Hepatocyte (in vitro differentiated cells): ENCODE measurements around the gene TMEM14B. TPM values are rescaled to one million over a fixed set of nuclear protein-coding genes. Genes with fewer than 3 reads are reported as not detected.
A peak's percentile ranks its signal among the peaks of the same experiment; 100 is the strongest.

Experiments used
- DNase-seq: peaks from one replicate; pipeline ENCODE4 v3.0.0-alpha.2; 2016; ENCODE audit warnings: low spot score
- H2AFZ ChIP-seq: fragments of 200-600 bp; sonication (generic); 2 replicates; pipeline ENCODE4 v1.6.0; 2016; ENCODE audit warnings: antibody characterized with exemption, mild to moderate bottlenecking
- H3K27ac ChIP-seq: fragments of 200-600 bp; sonication (generic); 2 replicates; pipeline ENCODE4 v1.5.1; 2016; ENCODE audit warnings: mild to moderate bottlenecking
- H3K27me3 ChIP-seq: fragments of 200-600 bp; sonication (generic); 2 replicates; pipeline ENCODE4 v1.6.1; 2016
- H3K36me3 ChIP-seq: fragments of 200-600 bp; sonication (generic); replicated peaks from 2 replicates; pipeline ENCODE4 v1.5.1; 2016; ENCODE audit warnings: low read depth; ENCODE audit not compliant: insufficient read depth
- H3K4me1 ChIP-seq: fragments of 200-600 bp; sonication (generic); 2 replicates; pipeline ENCODE4 v1.5.1; 2016; ENCODE audit warnings: mild to moderate bottlenecking, moderate library complexity; ENCODE audit not compliant: insufficient read depth
- H3K4me2 ChIP-seq: fragments of 200-600 bp; sonication (generic); 2 replicates; pipeline ENCODE4 v1.6.0; 2016
- H3K4me3 ChIP-seq: fragments of 200-600 bp; sonication (generic); 2 replicates; pipeline ENCODE4 v1.5.1; 2016; ENCODE audit warnings: mild to moderate bottlenecking
- H3K79me2 ChIP-seq: fragments of 200-600 bp; sonication (generic); 2 replicates; pipeline ENCODE4 v1.6.0; 2017; ENCODE audit warnings: mild to moderate bottlenecking
- H3K9me2 ChIP-seq: fragments of 200-600 bp; sonication (generic); replicated peaks from 2 replicates; pipeline ENCODE4 v1.6.0; 2017; ENCODE audit warnings: mild to moderate bottlenecking; ENCODE audit not compliant: insufficient read depth
- H3K9me3 ChIP-seq: fragments of 200-600 bp; sonication (generic); 2 replicates; pipeline ENCODE4 v1.5.1; 2016; ENCODE audit warnings: low read depth, mild to moderate bottlenecking
- H4K20me1 ChIP-seq: fragments of 200-600 bp; sonication (generic); 2 replicates; pipeline ENCODE4 v1.6.0; 2016; ENCODE audit warnings: mild to moderate bottlenecking; ENCODE audit not compliant: insufficient read depth, poor library complexity, severe bottlenecking
- EZH2 ChIP-seq: fragments of 200-600 bp; sonication (generic); IDR thresholded peaks from 2 replicates; pipeline ENCODE4 v1.6.1; 2016; ENCODE audit warnings: antibody characterized with exemption, mild to moderate bottlenecking, borderline replicate concordance
- EZH2phosphoT487 ChIP-seq: fragments of 200-600 bp; sonication (generic); IDR thresholded peaks from one replicate; pipeline ENCODE4 v1.6.1; 2018; ENCODE audit warnings: antibody characterized with exemption, mild to moderate bottlenecking, low read depth, moderate library complexity; ENCODE audit not compliant: unreplicated experiment, severe bottlenecking
- WGBS: methylation state at CpG from one replicate; pipeline ENCODE4 v1.1.6; 2016; ENCODE audit warnings: low lambda C conversion rate; ENCODE audit errors: missing lambda C conversion rate; 5-methylcytosine and 5-hydroxymethylcytosine counted together
- polyA plus RNA-seq: library from polyadenylated mRNA; unstranded; fragments of >200 nt; fragmentation: Nextera tagmentation; extraction: Ambion mirVana; gene quantifications from 2 replicates; pipeline ENCODE4 v1.2.1, GENCODE V29; 2016
- total RNA-seq: library from RNA; depleted of rRNA; stranded (reverse); fragments of >200 nt; gene quantifications from 2 replicates; pipeline ENCODE4 v1.2.3, GENCODE V29; 2014
- TF ChIP-seq, protein P1 (sequence below): fragments of 200-600 bp; sonication (generic); IDR thresholded peaks from 2 replicates; pipeline ENCODE4 v1.5.1; 2016; ENCODE audit warnings: antibody characterized with exemption, mild to moderate bottlenecking; ENCODE audit not compliant: poor library complexity

The TMEM14B gene
- total and polyA plus RNA-seq, 2 experiments from 2014 or later = 63.9 to 108 TPM

GRCh38 chr6:10721850-10722569 is 25.6 kb upstream of the TMEM14B start:
- H2AFZ ChIP-seq = peak overlapping the region; percentile 68
- peak overlapping the region; percentile 7 for H3K4me3 ChIP-seq
- H3K27ac ChIP-seq = peak overlapping the region; percentile 89
- DNase-seq = no peak
- no peaks in the 10 kb centered on the region for H3K9me2 ChIP-seq
- no peaks in the 10 kb centered on the region for H3K27me3 ChIP-seq
- H3K36me3 ChIP-seq = no peaks in the 10 kb centered on the region
- H3K4me1 ChIP-seq = peaks cover 21% of the 10 kb centered on the region
- no peaks in the 10 kb centered on the region for H4K20me1 ChIP-seq
- peak overlapping the region; percentile 73 for H3K4me2 ChIP-seq
- TF ChIP-seq, protein P1, sequence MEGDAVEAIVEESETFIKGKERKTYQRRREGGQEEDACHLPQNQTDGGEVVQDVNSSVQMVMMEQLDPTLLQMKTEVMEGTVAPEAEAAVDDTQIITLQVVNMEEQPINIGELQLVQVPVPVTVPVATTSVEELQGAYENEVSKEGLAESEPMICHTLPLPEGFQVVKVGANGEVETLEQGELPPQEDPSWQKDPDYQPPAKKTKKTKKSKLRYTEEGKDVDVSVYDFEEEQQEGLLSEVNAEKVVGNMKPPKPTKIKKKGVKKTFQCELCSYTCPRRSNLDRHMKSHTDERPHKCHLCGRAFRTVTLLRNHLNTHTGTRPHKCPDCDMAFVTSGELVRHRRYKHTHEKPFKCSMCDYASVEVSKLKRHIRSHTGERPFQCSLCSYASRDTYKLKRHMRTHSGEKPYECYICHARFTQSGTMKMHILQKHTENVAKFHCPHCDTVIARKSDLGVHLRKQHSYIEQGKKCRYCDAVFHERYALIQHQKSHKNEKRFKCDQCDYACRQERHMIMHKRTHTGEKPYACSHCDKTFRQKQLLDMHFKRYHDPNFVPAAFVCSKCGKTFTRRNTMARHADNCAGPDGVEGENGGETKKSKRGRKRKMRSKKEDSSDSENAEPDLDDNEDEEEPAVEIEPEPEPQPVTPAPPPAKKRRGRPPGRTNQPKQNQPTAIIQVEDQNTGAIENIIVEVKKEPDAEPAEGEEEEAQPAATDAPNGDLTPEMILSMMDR = no peak
- no peak for TF ChIP-seq EZH2phosphoT487
- no peak for TF ChIP-seq EZH2
- no peaks in the 10 kb centered on the region for H3K9me3 ChIP-seq
- peaks cover 33% of the 10 kb centered on the region for H3K79me2 ChIP-seq
- 68% methylated on average over 11 of the region's 11 CpGs for whole genome bisulfite sequencing

DNA sequence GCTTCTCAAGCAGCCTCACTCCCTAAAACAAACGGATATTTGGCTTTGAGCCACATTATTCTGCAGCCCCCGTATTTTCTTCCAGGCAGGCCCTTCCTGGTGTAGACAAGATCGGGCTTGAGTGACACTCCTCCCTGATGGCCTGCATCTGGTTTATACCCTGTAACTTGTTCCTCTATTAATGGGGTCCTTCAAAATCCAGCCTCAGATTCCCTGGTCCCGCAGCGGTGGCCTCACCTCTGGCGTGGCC is 25.1 kb upstream of the TMEM14B start:
- Histone ChIP-seq H2AFZ (peak overlapping the region; percentile 68), H3K36me3 (no peaks in the 10 kb centered on the region), H3K9me2 (no peaks in the 10 kb centered on the region), H4K20me1 (no peaks in the 10 kb centered on the region), H3K4me2 (peak overlapping the region; percentile 73), H3K9me3 (no peaks in the 10 kb centered on the region), H3K4me1 (peaks cover 21% of the 10 kb centered on the region), H3K27ac (peak overlapping the region; percentile 89), H3K27me3 (no peaks in the 10 kb centered on the region), H3K4me3 (peak overlapping the region; percentile 7), H3K79me2 (peaks cover 33% of the 10 kb centered on the region)
- 7% methylated on average over 6 of the region's 6 CpGs for WGBS
- TF ChIP-seq, protein P1 = no peak
- no peak for TF ChIP-seq EZH2phosphoT487
- no peak for TF ChIP-seq EZH2
- DNase-seq = no peak

- peak within 1 kb of the TSS; percentile 66 for H3K4me3 ChIP-seq
- no peaks in the 10 kb centered on the region for H4K20me1 ChIP-seq
- peak within 1 kb of the TSS; percentile 87 for H2AFZ ChIP-seq
- under 1% methylated on average over 53 of the region's 55 CpGs for WGBS
- no peaks in the 10 kb centered on the region for H3K27me3 ChIP-seq
- H3K79me2 ChIP-seq = peaks cover 33% of the 10 kb centered on the region
- no peaks in the 10 kb centered on the region for H3K36me3 ChIP-seq
- no peak for TF ChIP-seq EZH2phosphoT487
- TF ChIP-seq EZH2 = no peak
- TF ChIP-seq, protein P1 = no peak
- peak within 1 kb of the TSS; percentile 75 for H3K4me2 ChIP-seq
- no peaks in the 10 kb centered on the region for H3K9me3 ChIP-seq
- peak; percentile 99 for DNase-seq
- H3K27ac ChIP-seq = peak within 1 kb of the TSS; percentile 94
- no peaks in the 10 kb centered on the region for H3K9me2 ChIP-seq
- peaks cover 21% of the 10 kb centered on the region for H3K4me1 ChIP-seq
Observed at GRCh38 chr6:10722820-10723566, 24.6 kb upstream of the TMEM14B start, which contains the start of gene TMEM14C. TMEM14C (plus strand) TSS chr6:10723070; CDS start chr6:10724614, 1,544 bp downstream.
